Muscle layer of duodenum (tissue), 2 donors: Measurements from ENCODE around the gene RAB3IP.
A peak's percentile ranks its signal among the peaks of the same experiment; 100 is the strongest.

Experiments
- H3K27ac ChIP-seq: one replicate; pipeline ENCODE4 v1.7.0; 2013; ENCODE audit warnings: mild to moderate bottlenecking, low read length
- H3K27me3 ChIP-seq: one replicate; pipeline ENCODE4 v1.7.0; 2013; ENCODE audit warnings: low read depth, mild to moderate bottlenecking, control low read depth, low read length
- H3K36me3 ChIP-seq, 2 donors: one replicate each; pipeline ENCODE4 v1.7.0; 2013; ENCODE audit warnings: low read length in 2 of 2, control low read depth in 1 of 2, mild to moderate bottlenecking in 1 of 2; ENCODE audit not compliant: insufficient read depth in 2 of 2, control insufficient read depth in 1 of 2
- H3K4me1 ChIP-seq, 2 donors: one replicate each; pipeline ENCODE4 v1.7.0; 2013; ENCODE audit warnings: low read length in 2 of 2, mild to moderate bottlenecking in 2 of 2, control low read depth in 1 of 2, moderate library complexity in 1 of 2; ENCODE audit not compliant: insufficient read depth in 2 of 2, control insufficient read depth in 1 of 2
- H3K4me3 ChIP-seq, 2 donors: one replicate each; pipeline ENCODE4 v1.7.0; 2013; ENCODE audit warnings: low read length in 2 of 2, low read depth in 1 of 2, mild to moderate bottlenecking in 1 of 2
- H3K9me3 ChIP-seq, 2 donors: one replicate each; pipeline ENCODE4 v1.7.0; 2013; ENCODE audit warnings: low read length in 2 of 2, control low read depth in 1 of 2, mild to moderate bottlenecking in 1 of 2; ENCODE audit not compliant: control insufficient read depth in 1 of 2
- donor health status: healthy.

RAB3IP gene

DNA sequence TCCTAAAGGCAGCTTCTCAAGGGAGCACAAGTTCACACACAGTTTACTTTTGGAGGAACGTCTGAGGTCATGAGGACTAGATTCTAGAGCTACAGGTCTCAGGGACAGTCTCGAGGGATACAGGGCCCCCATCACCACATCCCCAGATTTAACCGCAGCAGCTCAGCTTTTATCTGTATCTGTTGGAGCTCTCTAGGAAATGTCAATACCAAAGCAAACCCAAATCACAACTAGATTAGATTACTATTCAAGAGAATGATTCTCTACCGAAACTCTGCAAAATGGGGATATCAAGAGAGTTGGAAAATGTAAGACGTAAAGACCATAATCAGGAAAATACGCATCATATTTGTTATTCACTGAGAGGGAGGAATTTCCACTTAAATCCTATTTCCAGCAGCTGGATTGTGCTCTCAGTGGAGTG lies 82.4 kb downstream of the RAB3IP start:
- H3K27ac ChIP-seq = no peak overlapping the region
- no peaks in the 10 kb centered on the region for H3K36me3 ChIP-seq
- H3K9me3 ChIP-seq = no peaks in the 10 kb centered on the region
- H3K4me1 ChIP-seq = no peaks in the 10 kb centered on the region
- no peak overlapping the region for H3K4me3 ChIP-seq
- H3K27me3 ChIP-seq = no peaks in the 10 kb centered on the region

DNA sequence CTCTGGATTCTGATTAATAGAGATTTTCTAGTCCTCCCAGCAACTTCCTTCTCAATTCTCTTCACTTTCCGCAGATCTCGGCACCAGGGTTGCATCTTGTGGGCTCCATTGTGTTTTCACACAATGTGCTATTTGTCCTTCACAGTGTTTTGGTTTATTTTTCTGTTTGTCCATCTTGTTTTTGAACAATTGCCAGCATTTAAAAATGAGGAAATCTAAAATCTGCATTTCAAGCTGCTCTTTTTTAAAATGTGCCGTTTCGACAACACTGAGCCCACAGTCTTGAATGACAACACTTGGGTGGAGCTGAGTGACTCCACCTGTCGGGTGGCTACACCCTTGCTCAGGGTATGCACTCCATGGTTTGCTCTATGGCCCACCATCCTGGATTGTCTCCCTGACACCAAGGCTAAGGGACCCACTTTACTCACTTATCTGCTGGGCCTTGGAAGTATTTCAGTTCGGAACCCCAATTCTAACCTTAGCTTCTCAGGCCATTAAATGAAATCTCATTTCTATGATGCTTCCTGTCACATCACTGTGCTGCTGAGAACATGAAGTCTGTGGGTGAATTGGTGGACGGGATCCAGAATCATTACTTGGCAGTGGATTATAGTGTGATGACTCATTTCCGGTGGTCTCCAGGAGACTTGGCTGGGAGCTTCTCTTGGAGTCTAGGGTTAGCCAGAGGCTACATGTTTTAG lies 82.9 kb downstream of the RAB3IP start:
- Histone ChIP-seq H3K4me3 (no peak overlapping the region), H3K27ac (no peak overlapping the region)

DNA sequence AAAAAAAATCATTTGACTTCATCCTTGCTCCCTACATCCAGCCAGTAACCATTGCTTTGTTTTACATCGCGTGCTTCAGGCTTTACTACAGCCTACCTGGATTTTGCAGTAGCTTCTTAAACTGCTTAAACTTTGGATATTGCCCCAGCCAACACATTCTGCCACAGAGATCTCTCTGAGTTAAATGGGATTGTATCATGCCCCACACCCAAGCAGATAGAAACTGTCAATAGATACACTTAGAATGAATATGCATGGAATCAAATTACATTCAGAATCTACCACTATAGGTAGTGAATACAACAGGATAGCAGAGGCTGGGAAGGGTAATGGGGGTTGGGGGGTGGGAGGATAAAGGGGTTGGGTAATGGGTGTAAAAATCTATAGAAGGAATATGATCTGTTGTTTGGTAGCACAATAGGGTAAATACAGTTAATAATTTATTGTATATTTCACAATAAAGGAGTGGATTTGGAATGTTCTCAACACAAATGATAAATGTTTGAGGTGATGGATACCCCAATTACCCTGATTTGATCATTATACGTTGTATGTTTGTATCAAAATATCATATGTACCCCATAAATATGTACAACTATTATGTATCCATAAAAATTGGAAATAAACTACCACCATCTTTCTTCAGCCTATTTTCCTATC lies 83.7 kb downstream of the RAB3IP start:
- H3K9me3 ChIP-seq = no peaks in the 10 kb centered on the region

More for the DNA sequence above, 82.9 kb downstream of the RAB3IP start:
- Histone ChIP-seq H3K36me3 (no peaks in the 10 kb centered on the region), H3K9me3 (no peaks in the 10 kb centered on the region), H3K4me1 (no peaks in the 10 kb centered on the region), H3K27me3 (no peaks in the 10 kb centered on the region)

DNA sequence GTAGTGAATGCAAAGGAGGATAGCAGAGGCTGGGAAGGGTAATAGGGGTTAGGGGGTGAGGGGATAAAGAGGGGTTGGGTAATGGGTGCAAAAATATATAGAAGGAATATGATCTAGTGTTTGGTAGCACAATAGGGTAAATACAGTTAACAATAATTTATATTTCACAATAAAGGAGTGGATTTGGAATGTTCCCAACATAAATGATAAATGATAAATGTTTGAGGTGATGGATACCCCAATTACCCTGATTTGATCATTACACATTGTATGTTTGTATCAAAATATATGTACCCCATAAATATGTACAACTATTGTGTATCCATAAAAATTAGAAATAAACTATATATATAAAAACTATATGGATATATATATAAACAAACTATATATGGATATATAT lies 85.4 kb downstream of the RAB3IP start:
- Histone ChIP-seq H3K4me1 (no peaks in the 10 kb centered on the region), H3K36me3 (no peaks in the 10 kb centered on the region), H3K27ac (no peak overlapping the region), H3K27me3 (no peaks in the 10 kb centered on the region), H3K4me3 (no peak overlapping the region), H3K9me3 (peaks cover 0 to 3% of the 10 kb centered on the region in 2 donors)

More for the DNA sequence above, 83.7 kb downstream of the RAB3IP start:
- Histone ChIP-seq H3K27me3 (no peaks in the 10 kb centered on the region), H3K4me1 (no peaks in the 10 kb centered on the region), H3K27ac (no peak overlapping the region), H3K36me3 (no peaks in the 10 kb centered on the region), H3K4me3 (no peak overlapping the region)

DNA sequence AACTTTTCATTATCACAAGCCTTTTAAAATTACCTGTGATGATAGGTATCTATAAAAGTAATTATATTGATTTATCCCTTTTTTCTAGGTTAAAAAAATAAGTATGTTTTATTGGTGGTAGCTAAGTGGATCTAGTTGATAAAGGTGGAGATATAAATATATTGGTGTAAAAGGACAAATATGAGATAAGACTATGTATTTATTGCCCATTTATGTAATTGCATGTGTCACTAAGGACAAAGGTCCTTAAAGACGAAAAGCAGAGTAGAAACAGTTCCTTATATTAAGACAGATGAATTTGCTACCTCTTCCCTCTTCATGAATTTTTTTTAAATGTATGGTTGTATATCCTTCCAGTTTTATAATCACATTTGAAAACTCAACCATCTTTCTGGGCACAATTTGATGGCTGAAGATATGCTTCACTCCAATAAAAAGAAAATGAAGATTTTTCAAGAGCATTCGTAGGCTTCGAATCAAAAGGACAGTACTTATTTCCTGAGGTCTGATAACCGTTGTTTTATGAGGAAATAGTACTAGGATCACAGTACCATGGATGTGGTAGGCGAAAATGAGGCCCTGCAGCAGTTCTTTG lies 86.4 kb downstream of the RAB3IP start, which contains the start of gene MYRFL:
TSS of gene MYRFL (plus strand) at position 262 of the 595 bp plus-strand sequence. CDS start at position 553, 291 bp downstream.
- Histone ChIP-seq H3K36me3 (no peaks in the 10 kb centered on the region), H3K27me3 (no peaks in the 10 kb centered on the region), H3K9me3 (peaks cover 0 to 3% of the 10 kb centered on the region in 2 donors), H3K4me1 (no peaks in the 10 kb centered on the region), H3K4me3 (peak within 1 kb of the TSS in 1 of 2 donors; percentile 51), H3K27ac (peak within 1 kb of the TSS; percentile 10)

DNA sequence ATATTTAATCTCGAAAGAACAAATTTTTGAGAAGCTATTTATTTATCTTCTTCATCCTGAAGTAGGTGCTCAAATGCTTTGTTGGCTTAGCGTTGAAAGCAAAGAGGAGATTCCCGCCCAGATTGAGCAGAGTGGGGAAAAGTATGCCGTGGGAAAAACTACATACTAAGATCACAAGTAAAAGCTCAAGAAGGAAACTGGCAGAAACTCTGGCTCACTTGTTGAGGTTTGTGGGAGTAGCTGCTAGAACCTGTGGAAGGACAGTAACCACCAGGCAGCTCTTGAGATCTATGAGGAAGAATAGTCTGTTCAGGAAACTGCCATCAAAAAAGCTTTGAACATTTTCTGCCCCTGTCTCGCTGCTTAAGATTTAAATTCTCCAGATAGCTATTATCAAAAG lies 90.2 kb downstream of the RAB3IP start:
- H3K4me3 ChIP-seq = no peak overlapping the region
- H3K9me3 ChIP-seq = peaks cover 0 to 3% of the 10 kb centered on the region in 2 donors
- H3K36me3 ChIP-seq = no peaks in the 10 kb centered on the region
- no peak overlapping the region for H3K27ac ChIP-seq
- no peaks in the 10 kb centered on the region for H3K27me3 ChIP-seq
- H3K4me1 ChIP-seq = peaks cover 0 to under 1% of the 10 kb centered on the region in 2 donors

DNA sequence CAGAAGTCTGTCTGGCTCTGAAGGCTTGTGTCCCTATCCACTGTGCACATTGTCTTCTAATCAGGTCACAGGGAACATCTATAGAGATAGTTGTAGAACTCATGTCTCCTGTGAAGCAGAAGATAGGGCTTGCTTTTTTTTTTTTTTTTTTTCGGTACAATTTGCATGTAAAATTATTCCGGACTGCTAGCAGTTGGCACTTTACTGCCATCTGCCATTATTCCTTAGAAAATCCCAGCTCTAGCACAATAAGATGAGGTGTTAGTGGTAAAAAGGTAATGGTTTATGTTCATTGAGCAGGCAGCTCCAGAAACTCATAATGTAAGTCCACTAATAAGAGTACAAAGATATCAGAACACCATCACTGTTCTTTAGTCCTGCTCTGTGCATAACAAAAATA lies 95.0 kb downstream of the RAB3IP start:
- Histone ChIP-seq H3K36me3 (no peaks in the 10 kb centered on the region), H3K27ac (no peak overlapping the region), H3K4me3 (no peak overlapping the region), H3K4me1 (peaks cover 0 to 5% of the 10 kb centered on the region in 2 donors), H3K27me3 (no peaks in the 10 kb centered on the region), H3K9me3 (no peaks in the 10 kb centered on the region)

DNA sequence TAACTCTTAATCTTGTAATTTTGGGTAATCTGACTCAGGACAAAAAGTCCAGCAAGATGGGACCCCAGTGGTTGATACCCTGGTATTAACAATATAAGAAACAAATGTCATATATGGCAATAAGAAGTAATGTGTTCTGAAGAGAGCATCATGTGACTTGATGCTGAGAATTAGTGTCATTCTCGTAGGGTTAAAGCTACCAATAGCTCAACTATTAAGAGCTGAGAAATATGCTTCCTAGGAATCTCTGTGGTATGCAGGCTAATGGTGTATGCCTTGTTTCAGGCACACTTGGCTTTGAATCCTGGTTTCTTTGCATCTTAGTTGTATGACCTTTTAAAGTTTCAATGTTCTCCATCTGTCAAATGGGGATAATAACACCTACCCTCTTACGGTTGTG lies 95.5 kb downstream of the RAB3IP start:
- H3K4me1 ChIP-seq = peaks cover 0 to 5% of the 10 kb centered on the region in 2 donors
- no peaks in the 10 kb centered on the region for H3K36me3 ChIP-seq
- no peaks in the 10 kb centered on the region for H3K27me3 ChIP-seq
- no peak overlapping the region for H3K4me3 ChIP-seq
- no peak overlapping the region for H3K27ac ChIP-seq
- no peaks in the 10 kb centered on the region for H3K9me3 ChIP-seq

DNA sequence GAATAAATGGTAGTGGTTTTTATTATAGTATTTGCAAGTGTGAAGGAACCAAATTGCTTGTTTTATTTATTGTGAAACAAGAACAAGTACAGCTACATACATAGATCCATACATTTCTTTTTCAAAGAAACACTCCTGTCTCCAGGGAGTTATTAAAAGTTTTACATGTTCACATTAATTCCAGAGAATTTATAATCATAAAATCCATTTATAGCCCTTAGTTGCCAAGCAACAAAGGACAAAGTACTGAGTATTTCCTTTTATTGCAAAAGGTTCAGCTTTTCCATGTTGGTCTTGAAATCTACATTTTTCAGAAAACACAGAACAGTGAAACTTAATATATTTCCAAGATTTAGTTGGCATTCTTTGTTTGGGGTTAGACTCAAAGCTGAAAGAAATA lies 95.9 kb downstream of the RAB3IP start:
- Histone ChIP-seq H3K9me3 (no peaks in the 10 kb centered on the region), H3K36me3 (no peaks in the 10 kb centered on the region), H3K27ac (no peak overlapping the region), H3K27me3 (no peaks in the 10 kb centered on the region), H3K4me3 (no peak overlapping the region), H3K4me1 (peaks cover 0 to 5% of the 10 kb centered on the region in 2 donors)

DNA sequence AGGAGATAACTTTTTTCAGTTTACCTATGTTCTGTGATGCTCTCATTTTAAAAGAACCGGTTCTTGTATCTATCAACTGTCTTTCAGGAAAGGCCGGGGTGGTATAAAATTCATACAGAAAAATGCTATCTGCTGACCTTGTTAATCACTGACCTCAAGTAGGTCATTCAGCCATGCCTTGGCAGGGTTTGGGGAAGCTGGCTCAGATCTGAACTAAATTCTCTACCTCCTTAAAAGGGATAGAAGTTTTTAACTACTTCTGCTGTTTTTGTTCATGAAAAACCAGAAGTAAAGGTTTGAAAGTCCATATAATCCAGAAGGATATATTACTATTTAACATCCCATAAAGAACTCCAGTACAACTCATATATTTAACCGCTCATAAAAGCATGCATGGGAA lies 96.4 kb downstream of the RAB3IP start:
- H3K4me3 ChIP-seq = no peak overlapping the region
- H3K9me3 ChIP-seq = no peaks in the 10 kb centered on the region
- no peaks in the 10 kb centered on the region for H3K27me3 ChIP-seq
- H3K4me1 ChIP-seq = peaks cover 0 to 5% of the 10 kb centered on the region in 2 donors
- no peaks in the 10 kb centered on the region for H3K36me3 ChIP-seq
- no peak overlapping the region for H3K27ac ChIP-seq

DNA sequence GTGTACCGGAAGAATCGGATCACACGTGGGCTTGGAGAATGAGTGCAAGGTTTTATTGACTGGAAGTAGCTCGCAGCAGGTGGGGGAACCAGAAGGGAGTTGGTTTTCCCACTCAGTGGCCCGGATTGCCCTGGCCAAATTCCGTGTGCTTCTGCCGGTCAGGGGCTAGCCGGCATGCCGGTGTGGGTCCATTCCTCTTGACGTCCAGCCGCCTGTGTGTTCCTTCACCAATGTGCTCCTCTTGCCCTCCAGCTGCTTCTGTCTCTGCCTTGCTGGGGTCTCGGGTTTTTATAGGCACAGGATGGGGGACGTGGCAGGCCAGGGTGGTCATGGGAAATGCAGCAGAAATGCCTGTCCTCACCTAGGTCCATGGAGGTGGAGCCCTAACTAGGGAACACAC lies 97.4 kb downstream of the RAB3IP start:
- Histone ChIP-seq H3K9me3 (no peaks in the 10 kb centered on the region), H3K4me3 (no peak overlapping the region), H3K27ac (no peak overlapping the region), H3K27me3 (no peaks in the 10 kb centered on the region), H3K4me1 (peaks cover 0 to 5% of the 10 kb centered on the region in 2 donors), H3K36me3 (no peaks in the 10 kb centered on the region)
